GM18861 (cell line): ENCODE measurements around the gene TTC9C.
"Not testable (repeated sequence)": the region's sequence is repeated elsewhere in the genome, so short reads cannot be mapped to it uniquely, and the experiment has no call there.

Experiments
- ATAC-seq: cut with Tn5 transposase; IDR thresholded peaks from one replicate; pipeline ENCODE4 v1.9.1; 2021; ENCODE audit not compliant: unreplicated experiment

TTC9C gene

GRCh38 chr11:62709247-62710000 lies 18.9 kb upstream of the TTC9C start:
- peak; percentile 60 for ATAC-seq

DNA sequence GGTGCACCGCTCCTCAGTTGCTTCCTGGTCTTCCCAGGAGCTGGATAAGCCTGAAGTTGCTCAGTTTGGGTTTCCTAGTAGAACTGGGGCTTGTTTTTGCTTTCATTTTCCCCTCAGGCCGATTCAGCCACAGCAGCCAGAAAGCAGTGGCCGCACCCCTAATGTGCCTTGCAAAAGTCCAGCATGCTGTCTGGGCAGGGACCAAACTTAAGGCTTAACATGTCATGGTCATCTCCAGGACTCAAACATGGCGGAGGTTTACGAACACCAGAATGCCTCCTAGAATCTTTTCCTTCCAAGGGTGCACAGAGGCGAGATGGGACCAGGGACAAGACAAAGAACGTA lies 18.3 kb upstream of the TTC9C start:
- no peak for ATAC-seq

- ATAC-seq: no peak
Measured at GRCh38 chr11:62712276-62712812, 15.9 kb upstream of the TTC9C start.

DNA sequence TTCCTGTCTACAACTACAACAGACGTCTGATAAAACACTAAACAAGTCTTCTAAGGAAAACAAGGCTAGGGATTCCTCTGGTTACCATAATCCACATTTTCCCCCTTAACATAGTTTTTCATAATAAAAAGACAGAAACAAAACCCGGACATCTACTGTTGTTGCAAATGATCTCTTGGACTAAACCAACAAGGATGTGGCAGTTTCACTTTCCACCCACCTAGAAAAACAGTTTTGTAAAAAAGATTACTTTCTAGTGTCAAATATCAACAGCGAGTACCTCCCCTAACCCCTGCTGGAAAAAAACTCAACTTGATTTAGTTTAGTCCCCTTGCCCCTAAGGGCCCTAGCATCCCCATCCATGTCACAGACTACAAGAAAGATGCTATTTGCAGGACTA lies 15.4 kb upstream of the TTC9C start:
- ATAC-seq: no peak

DNA sequence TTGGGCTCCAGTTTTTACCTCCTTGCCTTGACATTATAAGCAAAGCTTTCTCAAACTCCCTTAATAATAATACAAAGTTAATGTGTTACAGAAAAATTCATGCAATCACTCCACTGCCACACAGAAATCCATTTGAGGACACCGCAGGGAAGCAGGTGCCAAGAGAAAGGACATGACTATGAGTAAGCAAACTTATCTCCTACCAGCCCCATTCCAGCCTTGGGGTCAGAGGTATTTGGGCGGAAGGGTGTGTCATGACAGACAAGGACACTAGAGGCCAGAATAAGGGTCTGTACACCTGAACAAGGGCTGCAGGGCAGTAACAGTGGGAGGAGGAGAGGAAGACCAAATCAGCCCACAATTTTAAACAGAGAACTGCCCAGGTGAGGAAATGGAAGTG lies 14.9 kb upstream of the TTC9C start:
- ATAC-seq: no peak

- no peak for ATAC-seq
Measured at GRCh38 chr11:62715150-62716130, 12.8 kb upstream of the TTC9C start.

DNA sequence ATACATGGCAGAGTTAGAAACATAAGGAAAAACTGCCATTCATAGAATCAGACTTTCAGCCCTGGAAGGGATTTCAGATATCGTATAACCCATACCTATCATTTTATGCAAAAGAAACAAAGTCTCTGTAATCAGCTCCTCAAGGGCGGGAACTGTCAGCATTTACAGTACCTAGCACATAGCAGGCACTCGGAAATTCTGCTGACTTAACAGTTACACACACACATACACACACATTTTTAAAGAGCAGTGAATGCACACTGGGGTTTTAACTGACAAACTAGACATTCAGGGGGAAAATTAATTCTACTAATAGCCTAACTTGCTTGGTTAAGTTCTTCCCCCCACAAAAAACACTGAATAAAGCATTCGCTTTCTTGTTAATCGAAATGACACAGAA lies 12.1 kb upstream of the TTC9C start:
- no peak for ATAC-seq

- ATAC-seq: no peak
Measured at GRCh38 chr11:62716816-62717215, 11.5 kb upstream of the TTC9C start.

DNA sequence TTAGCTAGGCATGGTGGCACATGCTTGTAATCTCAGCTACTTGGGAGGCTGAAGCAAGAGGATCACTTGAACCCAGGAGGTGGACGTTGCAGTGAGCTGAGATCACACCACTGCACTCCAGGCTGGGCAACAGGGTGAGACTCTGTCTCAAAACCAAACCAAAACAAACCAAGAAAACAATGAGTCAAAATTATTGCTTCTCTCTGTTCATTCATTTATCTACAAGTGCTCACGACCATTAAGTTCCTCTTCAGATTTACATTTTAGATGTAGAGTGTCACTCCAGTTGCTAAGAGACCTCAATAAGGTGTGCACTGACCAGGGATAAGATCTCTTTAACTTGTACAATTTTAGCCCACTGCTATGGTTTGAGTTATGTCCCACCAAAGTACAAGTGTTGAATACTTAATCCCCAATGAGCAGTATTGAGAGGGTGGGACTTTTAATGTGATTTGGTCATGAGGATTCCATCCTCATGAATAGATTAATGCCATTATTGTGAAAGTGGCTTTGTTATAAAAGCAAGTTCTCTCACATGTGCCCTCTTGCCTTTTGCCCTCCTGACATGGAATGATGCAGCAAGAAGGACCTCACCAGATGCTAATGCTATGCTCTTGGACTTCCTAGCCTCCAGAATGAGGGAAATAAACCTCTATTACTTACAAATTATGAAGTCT lies 8.8 kb upstream of the TTC9C start:
- no peak for ATAC-seq

GRCh38 chr11:62721994-62722393 lies 6.3 kb upstream of the TTC9C start:
- ATAC-seq: no peak

DNA sequence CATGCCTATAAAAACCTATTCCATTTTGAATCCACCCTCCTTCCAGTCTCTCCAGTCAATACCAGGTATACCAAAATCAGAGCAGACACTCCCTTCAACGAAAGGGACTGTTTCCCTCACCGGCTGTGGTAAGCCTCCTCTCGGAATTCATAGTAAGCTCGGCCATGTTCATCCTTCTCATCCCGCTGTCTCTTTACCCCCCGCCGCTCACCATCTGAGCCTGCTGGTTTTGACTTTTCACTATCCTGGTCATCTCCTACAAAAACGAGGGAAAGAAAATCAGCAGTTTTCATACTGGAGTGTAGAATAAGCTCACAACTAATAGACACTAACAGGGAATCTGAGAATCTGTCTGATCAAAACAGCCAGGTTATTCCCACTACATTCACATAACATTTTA lies 4.1 kb upstream of the TTC9C start:
- ATAC-seq: no peak

GRCh38 chr11:62725646-62726045 lies 2.6 kb upstream of the TTC9C start:
- no peak for ATAC-seq

DNA sequence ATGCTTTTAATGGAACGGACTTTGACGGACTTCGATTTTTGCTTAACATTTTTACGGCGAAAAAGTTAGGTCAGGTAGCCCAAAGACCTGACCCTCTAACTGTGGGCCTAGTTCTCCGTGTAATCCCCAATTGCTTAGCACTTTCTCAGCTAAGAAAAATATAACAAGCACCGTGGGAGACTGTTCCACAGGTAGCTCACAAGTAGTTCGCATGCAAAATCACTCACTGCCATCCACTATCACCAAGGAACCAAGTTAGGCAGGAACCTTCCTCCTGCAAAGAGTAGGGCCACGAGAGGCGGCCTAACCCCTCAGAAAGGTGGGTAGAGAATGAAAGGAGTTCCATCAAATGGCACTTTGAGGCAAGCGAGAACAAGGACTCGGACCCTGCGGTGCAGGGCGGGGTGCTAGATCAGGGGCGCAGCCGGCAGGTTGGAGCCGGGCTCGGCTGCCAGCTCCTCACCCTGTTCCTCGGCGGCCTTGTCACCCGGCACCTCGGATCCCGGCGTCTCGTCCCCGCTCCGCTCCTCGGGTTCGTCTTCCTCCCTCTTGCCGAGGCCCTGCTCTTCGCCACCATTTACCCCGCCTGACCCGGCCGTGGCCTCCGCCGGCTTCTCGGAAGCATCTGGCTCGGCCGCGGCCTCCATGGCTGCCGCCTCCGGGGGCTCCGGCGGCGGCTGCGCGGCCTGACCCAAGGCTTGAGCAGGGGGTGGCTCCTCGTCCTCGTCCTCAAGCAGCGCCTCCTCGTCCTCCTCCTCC lies 2.0 kb upstream of the TTC9C start:
- ATAC-seq: no peak

DNA sequence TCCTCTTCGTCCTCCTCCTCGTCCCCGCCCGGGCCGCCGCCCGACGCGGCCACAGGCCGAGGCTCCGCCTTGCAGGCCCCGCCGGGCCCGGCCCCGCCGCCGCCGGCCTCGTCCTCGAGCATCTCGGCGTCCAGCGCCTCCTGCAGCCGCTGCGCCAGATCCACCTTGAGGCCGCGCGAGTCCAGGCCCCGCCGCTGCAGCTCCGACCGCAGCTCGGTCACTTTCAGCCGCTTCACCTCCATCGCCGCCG lies 1.4 kb upstream of the TTC9C start:
- no peak for ATAC-seq

DNA sequence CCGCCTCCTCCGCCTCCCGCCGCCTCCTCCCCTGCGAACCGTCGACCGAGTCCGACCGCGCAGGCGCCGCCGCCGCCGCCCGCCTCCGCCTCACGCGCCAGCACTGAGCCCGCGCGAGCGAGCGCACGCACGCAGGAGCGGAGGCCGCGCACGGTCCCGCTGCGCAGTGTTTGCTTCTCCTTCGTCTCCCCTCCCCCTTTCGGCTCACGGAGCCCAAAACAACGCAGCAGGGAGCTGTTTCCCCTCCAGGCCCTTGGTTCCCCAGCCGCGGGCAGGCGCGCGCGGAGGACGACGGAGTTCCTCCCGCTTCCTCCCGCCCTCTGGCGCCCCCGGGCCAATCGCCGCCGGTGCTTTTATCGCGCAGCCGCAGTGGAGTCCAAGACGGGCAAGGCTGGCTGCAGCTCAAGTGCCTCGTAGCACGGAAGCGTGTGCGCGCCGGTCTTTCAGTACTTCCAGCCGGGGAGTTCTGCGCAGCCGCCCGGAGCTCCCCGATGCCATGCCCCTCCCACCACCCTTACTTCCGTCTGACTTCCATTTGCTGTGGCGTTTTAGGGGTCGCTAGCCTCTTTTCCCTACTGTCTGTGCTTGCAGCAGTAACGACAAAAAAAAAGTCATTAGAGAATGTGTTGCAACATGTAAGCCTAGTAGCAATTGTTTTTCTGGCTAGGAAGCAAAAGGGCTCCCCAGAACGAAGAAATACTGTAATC lies 968 bp upstream of the TTC9C start, which contains the start of gene HNRNPUL2:
Gene HNRNPUL2, minus strand, starts transcription at position 293 of the 707 bp plus-strand sequence. CDS start 301 bp downstream, outside the sequence.
- peak; percentile 76 for ATAC-seq

GRCh38 chr11:62727872-62728170 lies 465 bp upstream of the TTC9C start:
- ATAC-seq: peak; percentile 38

- ATAC-seq: not testable (repeated sequence)
Measured at GRCh38 chr11:62730076-62730475, 1.8 kb downstream of the TTC9C start.

GRCh38 chr11:62732830-62733229 lies 4.5 kb downstream of the TTC9C start:
- ATAC-seq: no peak

DNA sequence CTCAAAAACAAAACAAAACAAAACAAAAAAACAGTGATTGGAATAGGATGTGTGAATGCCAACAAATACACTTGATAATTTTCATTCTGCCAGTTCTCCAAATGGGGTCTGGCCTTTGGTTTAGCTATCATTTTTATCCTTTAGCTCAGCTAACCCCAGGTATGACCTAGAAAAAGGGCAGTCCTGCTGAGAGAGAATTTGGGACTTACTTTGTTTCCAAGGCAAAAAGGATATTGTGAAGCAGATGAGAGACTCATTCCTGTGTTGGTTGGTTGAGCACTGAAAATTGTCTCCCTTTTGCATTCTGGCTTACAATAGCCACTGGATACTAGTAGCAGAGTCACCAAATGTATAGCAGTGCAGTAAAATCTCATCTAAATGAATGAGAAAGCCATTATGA lies 8.9 kb downstream of the TTC9C start:
- no peak for ATAC-seq

- ATAC-seq: no peak
Measured at GRCh38 chr11:62747475-62748160, 19.3 kb downstream of the TTC9C start.
